HCT116 (cell line): ENCODE results near the gene GLTP. TPM values are rescaled to one million over a fixed set of nuclear protein-coding genes. Genes with fewer than 3 reads are reported as not detected.

ENCODE experiments used
- ATAC-seq: fragments of 200-7000 bp; cut with Tn5 transposase; 2 replicates; pipeline ENCODE4 v1.9.1; 2020; ENCODE audit warnings: mild to moderate bottlenecking, moderate library complexity
- BruUV-seq: library from RNA; stranded (reverse); fragments of 400-500 nt; replicated peaks from 2 replicates; lab custom pipeline; 2021; lab: Mats Ljungman, UMichigan
- CTCF ChIA-PET: fragments of 300-600 bp; sonication (Branson Sonifier 250); formaldehyde crosslinking; loops from one replicate; lab custom pipeline; 2021; ENCODE audit warnings: antibody characterized with exemption; lab: Charles Lee
- POLR2A ChIA-PET: fragments of 300-600, 350-600 bp; sonication (Branson Sonifier 250); formaldehyde crosslinking; loops from one replicate; lab custom pipeline; 2021; ENCODE audit warnings: antibody characterized with exemption; lab: Charles Lee
- RAD21 ChIA-PET, 2 experiments: fragments of 300-600 bp; sonication (Branson Sonifier 250); formaldehyde crosslinking; loops; one replicate each; lab custom pipeline; 2023; ENCODE audit warnings: low total read pairs in 2 of 2; ENCODE audit not compliant: uncharacterized antibody in 2 of 2, unreplicated experiment in 2 of 2, low non-redundant PET in 1 of 2; lab: Charles Lee
- DNase-seq: peaks from one replicate; pipeline ENCODE4 v3.0.0-alpha.2; 2010; ENCODE audit warnings: low read depth, low spot score
- H2AFZ ChIP-seq: fragments of 200-600 bp; shearing (Covaris generic), sonication (generic); 2 replicates; pipeline ENCODE4 v1.6.1; 2017; ENCODE audit warnings: low read depth, mixed run types, mixed read lengths, antibody characterized with exemption, low read length; ENCODE audit not compliant: poor library complexity, severe bottlenecking
- H3K27ac ChIP-seq: 2 replicates; pipeline ENCODE4 v1.5.1; 2012; ENCODE audit warnings: low read depth, low read length
- H3K27me3 ChIP-seq: fragments of 200-600 bp; sonication (generic); 2 replicates; pipeline ENCODE4 v1.6.1; 2016; ENCODE audit warnings: mixed run types, low read length, mixed read lengths; ENCODE audit not compliant: insufficient read depth
- H3K36me3 ChIP-seq, 2 experiments: fragments of 200-500 bp in 1 of 2; fragments of 200-600 bp in 1 of 2; sonication (Bioruptor generic) in 1 of 2; sonication (generic) in 1 of 2; 2 replicates each; pipeline versions ENCODE4 v1.5.1 to v1.6.1; 2014 to 2016; ENCODE audit warnings: low read length in 2 of 2, inconsistent platforms in 1 of 2, mixed read lengths in 1 of 2, mixed run types in 1 of 2; ENCODE audit not compliant: insufficient read depth in 2 of 2, control insufficient read depth in 1 of 2
- H3K4me1 ChIP-seq, 2 experiments: fragments of 200-600 bp in 1 of 2; sonication (generic) in 1 of 2; 2 replicates each; pipeline versions ENCODE4 v1.5.1 to v1.6.1; 2012 to 2017; ENCODE audit warnings: low read length in 2 of 2, inconsistent platforms in 1 of 2, mild to moderate bottlenecking in 1 of 2, mixed read lengths in 1 of 2, mixed run types in 1 of 2, moderate library complexity in 1 of 2; ENCODE audit not compliant: insufficient read depth in 2 of 2, control insufficient read depth in 1 of 2
- H3K4me2 ChIP-seq: fragments of 200-600 bp; sonication (generic); 2 replicates; pipeline ENCODE4 v1.6.1; 2017; ENCODE audit warnings: mixed run types, low read length, mixed read lengths
- H3K4me3 ChIP-seq, 2 experiments: fragments of 200-600 bp in 1 of 2; sonication (generic) in 1 of 2; replicated peaks in 1 of 2; 2 replicates each; pipeline ENCODE4 v1.5.1; 2011 to 2016; ENCODE audit warnings: low read length in 2 of 2, control low read depth in 1 of 2, low read depth in 1 of 2, mild to moderate bottlenecking in 1 of 2, mixed read lengths in 1 of 2, mixed run types in 1 of 2
- H3K79me2 ChIP-seq: fragments of 200-600 bp; sonication (generic); 2 replicates; pipeline ENCODE4 v1.6.1; 2017; ENCODE audit warnings: mild to moderate bottlenecking, mixed run types, low read length, moderate library complexity, mixed read lengths; ENCODE audit not compliant: insufficient read depth
- H3K9ac ChIP-seq: fragments of 200-600 bp; sonication (generic); 2 replicates; pipeline ENCODE4 v1.6.1; 2016; ENCODE audit warnings: low read length, mixed read lengths
- H3K9me2 ChIP-seq: fragments of 200-600 bp; sonication (generic), shearing (Covaris generic); 2 replicates; pipeline ENCODE4 v1.6.1; 2017; ENCODE audit warnings: mixed run types, mild to moderate bottlenecking, moderate library complexity; ENCODE audit not compliant: insufficient read depth
- H3K9me3 ChIP-seq, 2 experiments: fragments of 200-500 bp in 1 of 2; fragments of 200-600 bp in 1 of 2; sonication (Bioruptor generic) in 1 of 2; sonication (generic) in 1 of 2; 2 replicates each; pipeline ENCODE4 v1.6.1; 2014 to 2017; ENCODE audit warnings: low read length in 2 of 2, mixed read lengths in 2 of 2, inconsistent platforms in 1 of 2, low read depth in 1 of 2, mild to moderate bottlenecking in 1 of 2, mixed run types in 1 of 2, moderate library complexity in 1 of 2; ENCODE audit not compliant: control insufficient read depth in 1 of 2, insufficient read depth in 1 of 2
- H4K20me1 ChIP-seq: fragments of 200-600 bp; sonication (generic), shearing (Covaris generic); 2 replicates; pipeline ENCODE4 v1.6.1; 2017; ENCODE audit warnings: mixed run types, mild to moderate bottlenecking, moderate library complexity; ENCODE audit not compliant: insufficient read depth
- SP1 ChIP-seq: IDR thresholded peaks from 2 replicates; pipeline ENCODE4 v1.6.1; 2012; ENCODE audit warnings: low read depth
- ZBTB33 ChIP-seq: IDR thresholded peaks from 2 replicates; pipeline ENCODE4 v1.6.1; 2011; ENCODE audit warnings: mild to moderate bottlenecking, low read length, moderate library complexity; ENCODE audit not compliant: insufficient replicate concordance; ENCODE audit errors: extremely low read depth
- intact Hi-C: fragments of 100-400 bp; cut with micrococcal nuclease; formaldehyde crosslinking; loops from 2 replicates; pipeline ENCODE4 v1.10.0; 2022
- total RNA-seq: library from RNA; stranded (reverse); gene quantifications from one replicate; pipeline ENCODE4 v1.2.1, GENCODE V29; 2021; ENCODE audit not compliant: unreplicated experiment
- TF ChIP-seq, protein P1 (sequence below), 3 experiments: fragments of 200-600 bp in 1 of 3; sonication (generic) in 1 of 3; IDR thresholded peaks in 2 of 3; conservative IDR thresholded peaks in 1 of 3; 2 replicates each; pipeline ENCODE4 v1.5.1; 2012 to 2017; ENCODE audit warnings: low read depth in 2 of 3, low read length in 2 of 3, antibody characterized with exemption in 1 of 3, borderline replicate concordance in 1 of 3, control low read depth in 1 of 3, mild to moderate bottlenecking in 1 of 3, mixed read lengths in 1 of 3, mixed run types in 1 of 3, moderate library complexity in 1 of 3; ENCODE audit not compliant: insufficient read depth in 1 of 3

GLTP gene
- total RNA-seq, 1 experiment from 2014 or later = 26.6 TPM

DNA sequence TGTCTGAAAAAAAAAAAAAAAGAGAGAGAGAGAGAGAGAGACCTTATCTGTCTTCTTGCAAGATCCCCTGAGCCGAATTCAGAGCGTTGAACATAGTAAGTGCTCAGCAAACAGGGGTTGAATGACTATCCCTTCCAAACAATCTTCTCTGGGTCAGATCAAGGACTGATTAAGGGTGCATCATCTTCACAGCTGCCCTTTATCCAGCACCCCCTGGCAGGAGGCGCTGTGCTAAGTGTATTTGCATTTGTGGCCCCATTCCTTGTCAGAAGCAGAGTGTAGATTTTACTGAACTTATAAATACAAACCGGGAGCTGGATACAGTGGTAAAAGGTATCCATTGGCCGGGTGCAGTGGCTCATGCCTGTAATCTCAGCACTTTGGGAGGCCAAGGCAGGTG, 38.3 kb downstream of the GLTP start:
- ATAC-seq (no peak), DNase-seq (no peak)
- no peak overlapping the region for H3K27ac ChIP-seq
- no peak overlapping the region for H2AFZ ChIP-seq
- POLR2A ChIA-PET = no interaction called here
- H3K27me3 ChIP-seq = no peaks in the 10 kb centered on the region
- RAD21 ChIA-PET = no interaction called here
- no peaks in the 10 kb centered on the region for H3K9me3 ChIP-seq
- no peak overlapping the region for H3K9ac ChIP-seq
- H3K4me2 ChIP-seq = no peak overlapping the region
- TF ChIP-seq, protein P1, sequence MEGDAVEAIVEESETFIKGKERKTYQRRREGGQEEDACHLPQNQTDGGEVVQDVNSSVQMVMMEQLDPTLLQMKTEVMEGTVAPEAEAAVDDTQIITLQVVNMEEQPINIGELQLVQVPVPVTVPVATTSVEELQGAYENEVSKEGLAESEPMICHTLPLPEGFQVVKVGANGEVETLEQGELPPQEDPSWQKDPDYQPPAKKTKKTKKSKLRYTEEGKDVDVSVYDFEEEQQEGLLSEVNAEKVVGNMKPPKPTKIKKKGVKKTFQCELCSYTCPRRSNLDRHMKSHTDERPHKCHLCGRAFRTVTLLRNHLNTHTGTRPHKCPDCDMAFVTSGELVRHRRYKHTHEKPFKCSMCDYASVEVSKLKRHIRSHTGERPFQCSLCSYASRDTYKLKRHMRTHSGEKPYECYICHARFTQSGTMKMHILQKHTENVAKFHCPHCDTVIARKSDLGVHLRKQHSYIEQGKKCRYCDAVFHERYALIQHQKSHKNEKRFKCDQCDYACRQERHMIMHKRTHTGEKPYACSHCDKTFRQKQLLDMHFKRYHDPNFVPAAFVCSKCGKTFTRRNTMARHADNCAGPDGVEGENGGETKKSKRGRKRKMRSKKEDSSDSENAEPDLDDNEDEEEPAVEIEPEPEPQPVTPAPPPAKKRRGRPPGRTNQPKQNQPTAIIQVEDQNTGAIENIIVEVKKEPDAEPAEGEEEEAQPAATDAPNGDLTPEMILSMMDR (IDR thresholded peaks at IDR 0.05 in 2 of 3, conservative IDR thresholded peaks at IDR 0.05 in 1 of 3; ENCODE audit: borderline replicate concordance in 1 of 3, insufficient read depth in 1 of 3, low read depth in 2 of 3, low read length in 2 of 3) = peak in 1 of 3 experiments; percentile 9; a peak in 2 of 6 replicates
- TF ChIP-seq ZBTB33 = no peak
- no peaks in the 10 kb centered on the region for H3K9me2 ChIP-seq
- no peaks in the 10 kb centered on the region for H4K20me1 ChIP-seq
- H3K4me1 ChIP-seq = peaks cover 14 to 45% of the 10 kb centered on the region in 2 experiments; a peak in 3 of 4 replicates
- CTCF ChIA-PET = interaction anchor here (1.2 kb wide), 1 partner anchor 13 kb away, joined by 3 read pairs; no protein-coding TSS in a partner anchor
- no peaks in the 10 kb centered on the region for H3K36me3 ChIP-seq
- BruUV-seq = no TSS peak
- no peaks in the 10 kb centered on the region for H3K79me2 ChIP-seq
- intact Hi-C loops = no loop called here
- no peak overlapping the region for H3K4me3 ChIP-seq

DNA sequence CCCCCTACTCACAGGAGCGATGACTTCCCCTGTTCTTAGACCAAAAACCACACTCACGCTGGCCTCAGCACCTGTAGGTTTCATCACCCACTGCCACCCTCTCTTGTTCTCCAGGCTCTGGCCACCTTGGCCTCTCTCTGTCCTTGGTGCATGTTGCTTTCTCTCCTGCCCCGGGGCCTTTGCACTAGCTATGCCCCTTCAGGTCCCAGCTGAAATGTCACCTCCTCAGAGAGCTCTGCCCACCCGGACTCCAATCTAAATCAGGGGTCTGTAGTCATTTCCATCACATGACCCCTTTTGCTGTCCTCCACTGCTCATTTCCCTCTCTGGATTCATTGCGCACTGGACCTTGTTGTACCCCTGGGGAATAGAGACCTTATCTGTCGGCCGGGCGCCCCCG, 39.0 kb downstream of the GLTP start:
- ChIA-PET RAD21 (no interaction called here), CTCF (interaction anchor here (1.2 to 1.4 kb wide), 2 partner anchors 12 to 13 kb away, joined by 3 read pairs; no protein-coding TSS in a partner anchor), POLR2A (no interaction called here)
- H3K9me2 ChIP-seq = no peaks in the 10 kb centered on the region
- H3K4me3 ChIP-seq = no peak overlapping the region
- no peaks in the 10 kb centered on the region for H3K36me3 ChIP-seq
- TF ChIP-seq, protein P1 (IDR thresholded peaks at IDR 0.05 in 2 of 3, conservative IDR thresholded peaks at IDR 0.05 in 1 of 3; ENCODE audit: borderline replicate concordance in 1 of 3, insufficient read depth in 1 of 3, low read depth in 2 of 3, low read length in 2 of 3) = peak in 2 of 3 experiments; percentile 21 to 34; a peak in 2 of 6 replicates
- no peak for TF ChIP-seq SP1
- DNase-seq = no peak
- no peak for ATAC-seq
- intact Hi-C loops = no loop called here
- no peak overlapping the region for H2AFZ ChIP-seq
- H3K4me1 ChIP-seq = peaks cover 14 to 50% of the 10 kb centered on the region in 2 experiments; a peak in 3 of 4 replicates
- H3K27me3 ChIP-seq = no peaks in the 10 kb centered on the region
- H4K20me1 ChIP-seq = no peaks in the 10 kb centered on the region
- no peaks in the 10 kb centered on the region for H3K9me3 ChIP-seq
- H3K9ac ChIP-seq = no peak overlapping the region
- BruUV-seq = no TSS peak
- no peaks in the 10 kb centered on the region for H3K79me2 ChIP-seq
- no peak overlapping the region; the same call in 1 of the 2 replicates for H3K4me2 ChIP-seq
- no peak overlapping the region for H3K27ac ChIP-seq
